ENCODE results near the gene MAST4. TPM values are rescaled to one million over a fixed set of nuclear protein-coding genes. Genes with fewer than 3 reads are reported as not detected.

Gene MAST4
- total and polyA plus RNA-seq, 2 of the 8 experiments (the other 6 are each of a cell fraction or from before 2014, with no cell fraction given), result 1.5 to 2.6 TPM

DNA sequence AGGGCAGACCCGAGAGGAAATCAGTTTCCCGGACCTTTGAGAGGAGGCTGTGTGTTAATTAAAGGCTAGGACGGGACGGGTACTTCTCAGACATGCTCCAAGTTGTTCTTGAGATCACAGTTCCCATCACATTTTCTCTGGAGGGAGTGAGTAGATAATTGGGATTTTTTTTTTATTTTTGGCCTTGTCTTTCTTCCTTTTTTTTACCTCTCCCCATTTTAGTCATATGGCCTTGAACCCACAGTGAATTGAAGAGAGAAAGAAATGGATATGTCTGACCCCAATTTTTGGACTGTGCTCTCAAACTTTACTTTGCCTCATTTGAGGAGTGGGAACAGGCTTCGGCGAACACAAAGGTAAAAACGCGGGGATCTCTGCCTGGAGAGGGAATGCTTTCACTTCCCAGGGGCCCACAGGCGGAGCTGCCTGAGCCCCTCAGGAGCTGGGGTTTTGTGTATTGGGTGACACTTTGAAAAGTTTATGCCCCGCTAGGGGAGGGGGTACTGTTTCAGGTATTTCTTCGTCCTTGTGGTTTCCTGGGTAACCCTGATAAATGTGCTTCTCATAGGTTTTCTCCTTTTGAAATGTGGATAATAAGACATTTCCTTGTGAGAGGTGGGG is 408.6 kb downstream of the MAST4 start:
- Histone ChIP-seq H3K27me3 (replicated peaks in 1 of 4; ENCODE audit: control insufficient read depth in 3 of 4, extremely low read depth in 1 of 4, insufficient read depth in 3 of 4, low read length in 3 of 4) (no peaks in the 10 kb centered on the region), H4K20me1 (replicated peaks in 1 of 2; ENCODE audit: control insufficient read depth in 1 of 2, insufficient read depth in 2 of 2, low read length in 2 of 2) (no peaks in the 10 kb centered on the region), H3K9ac (replicated peaks in 1 of 4; ENCODE audit: extremely low read depth in 1 of 4, low read depth in 3 of 4, low read length in 3 of 4) (peak overlapping the region; percentile 49 to 70 (median 54); a peak in 5 of 7 replicates), H2BK15ac (ENCODE audit: low read length) (no peak overlapping the region), H4K5ac (ENCODE audit: insufficient read length, low read depth, low read length) (peak overlapping the region; percentile 29), H3K4me3 (ENCODE audit: extremely low read depth in 1 of 4, insufficient read depth in 2 of 4, low read depth in 3 of 4, low read length in 4 of 4) (peak overlapping the region; percentile 86 to 92 (median 87)), H3K18ac (ENCODE audit: extremely low read depth, low read length) (peak overlapping the region; percentile 9; the same call in 1 of the 2 replicates), H3K4ac (replicated peaks; ENCODE audit: insufficient read length, low read depth, low read length) (no peak overlapping the region), H2BK20ac (ENCODE audit: low read length) (no peak overlapping the region), H3K14ac (ENCODE audit: insufficient read length) (no peak overlapping the region), H3K4me2 (ENCODE audit: insufficient read depth in 1 of 2, low read depth in 2 of 2, low read length in 2 of 2) (peak overlapping the region; percentile 93 to 97), H4K91ac (replicated peaks; ENCODE audit: insufficient read length, low read length) (no peak overlapping the region), H3K79me2 (ENCODE audit: control insufficient read depth in 1 of 2, insufficient read depth in 2 of 2, low read length in 2 of 2) (no peaks in the 10 kb centered on the region), H2BK5ac (ENCODE audit: low read depth, low read length) (peak overlapping the region; percentile 8; the same call in 1 of the 2 replicates), H3K79me1 (ENCODE audit: low read depth, low read length) (no peaks in the 10 kb centered on the region), H4K8ac (ENCODE audit: extremely low read depth, insufficient read depth, low read length) (no peak overlapping the region), H3K4me1 (replicated peaks in 1 of 4; ENCODE audit: control insufficient read depth in 3 of 4, insufficient read depth in 4 of 4, low read length in 3 of 4) (peaks cover 0 to 4% (median 1%) of the 10 kb centered on the region in 4 experiments; a peak in 1 of 7 replicates), H3K23me2 (ENCODE audit: low read depth, low read length) (peaks cover 3% of the 10 kb centered on the region), H2BK12ac (ENCODE audit: low read depth, low read length) (no peak overlapping the region), H2AFZ (ENCODE audit: low read length) (peak overlapping the region; percentile 96), H3K23ac (ENCODE audit: insufficient read length) (no peak overlapping the region), H3K27ac (ENCODE audit: low read depth, low read length) (no peak overlapping the region), H3K9me3 (ENCODE audit: insufficient read depth in 2 of 2, low read depth in 1 of 2, low read length in 1 of 2) (no peaks in the 10 kb centered on the region), H2AK5ac (ENCODE audit: low read depth, low read length) (no peak overlapping the region), H2BK120ac (replicated peaks; ENCODE audit: low read depth, low read length) (no peak overlapping the region), H3K56ac (replicated peaks; ENCODE audit: insufficient read length, low read depth, low read length) (peak overlapping the region; percentile 47), H3K36me3 (ENCODE audit: control insufficient read depth in 2 of 4, insufficient read depth in 4 of 4, low read length in 3 of 4) (no peaks in the 10 kb centered on the region)
- 6% methylated on average over 11 of the region's 11 CpGs; no CpG with 5 or more reads in 1 of the 2 experiments for whole genome bisulfite sequencing, 2 experiments (ENCODE audit: extremely low coverage in 1 of 2, insufficient coverage in 1 of 2, insufficient read length in 1 of 2, insufficient replicate concordance in 2 of 2, low coverage in 1 of 2, low lambda C conversion rate in 2 of 2, missing lambda C conversion rate in 1 of 2)
- ChIA-PET POLR2A (ENCODE audit: partially characterized antibody) (interaction anchor here (0.6 to 1.4 kb wide), 10 partner anchors 9 to 845 kb away, joined by 3 to 5 read pairs (median 3); no protein-coding TSS in a partner anchor), CTCF (ENCODE audit: partially characterized antibody) (interaction anchor here (1.5 to 2.0 kb wide), 2 partner anchors 11 to 274 kb away, joined by 3 to 4 read pairs; no protein-coding TSS in a partner anchor)
- FAIRE-seq, result no peak
- TF ChIP-seq, protein P1, sequence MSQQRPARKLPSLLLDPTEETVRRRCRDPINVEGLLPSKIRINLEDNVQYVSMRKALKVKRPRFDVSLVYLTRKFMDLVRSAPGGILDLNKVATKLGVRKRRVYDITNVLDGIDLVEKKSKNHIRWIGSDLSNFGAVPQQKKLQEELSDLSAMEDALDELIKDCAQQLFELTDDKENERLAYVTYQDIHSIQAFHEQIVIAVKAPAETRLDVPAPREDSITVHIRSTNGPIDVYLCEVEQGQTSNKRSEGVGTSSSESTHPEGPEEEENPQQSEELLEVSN (IDR thresholded peaks at IDR 0.05), result 0 out of 2 replicates have a peak, but pooled peaks have one; percentile 29
- TF ChIP-seq KDM4A (IDR thresholded peaks at IDR 0.05; ENCODE audit: low read depth, low read length, severe bottlenecking), result peak; percentile 52
- no peak for TF ChIP-seq TAF1 (IDR thresholded peaks at IDR 0.05; ENCODE audit: low read depth, low read length)
- DNase-seq (ENCODE audit: low read depth in 1 of 2, low spot score in 2 of 2), result no peak

All from H1 (cell line).